GM18873 (cell line): ENCODE results near the gene ADGRA1.

ENCODE experiments used
- ATAC-seq: cut with Tn5 transposase; IDR thresholded peaks from one replicate; pipeline ENCODE4 v1.9.1; 2021; ENCODE audit warnings: mild to moderate bottlenecking, moderate library complexity, moderate number of reproducible peaks; ENCODE audit not compliant: unreplicated experiment, low FRiP score

Gene ADGRA1

DNA sequence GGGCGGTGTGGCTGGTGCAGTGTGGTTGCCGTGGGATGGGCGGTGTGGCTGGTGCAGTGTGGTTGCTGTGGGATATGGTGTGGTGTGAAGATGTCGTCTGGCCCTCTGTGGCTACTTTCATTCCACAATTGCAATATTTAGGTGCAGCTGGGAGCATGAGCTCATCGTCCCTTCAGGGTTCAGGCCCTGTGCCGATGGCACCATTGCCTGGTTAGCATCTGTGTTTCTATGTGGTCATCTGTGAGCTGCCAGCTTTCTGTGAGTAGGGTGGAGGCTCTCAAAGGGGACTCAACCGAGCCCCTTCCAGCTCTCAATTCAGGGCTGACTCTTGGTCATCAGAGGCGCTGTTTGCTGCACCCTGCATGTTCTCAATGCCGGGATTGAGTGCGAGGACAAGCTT lies 3.6 kb downstream of the ADGRA1 start:
- ATAC-seq = no peak

- no peak for ATAC-seq
Measured at GRCh38 chr10:133093291-133093690, 5.6 kb downstream of the ADGRA1 start.

GRCh38 chr10:133094286-133094685 lies 6.6 kb downstream of the ADGRA1 start:
- ATAC-seq = no peak

DNA sequence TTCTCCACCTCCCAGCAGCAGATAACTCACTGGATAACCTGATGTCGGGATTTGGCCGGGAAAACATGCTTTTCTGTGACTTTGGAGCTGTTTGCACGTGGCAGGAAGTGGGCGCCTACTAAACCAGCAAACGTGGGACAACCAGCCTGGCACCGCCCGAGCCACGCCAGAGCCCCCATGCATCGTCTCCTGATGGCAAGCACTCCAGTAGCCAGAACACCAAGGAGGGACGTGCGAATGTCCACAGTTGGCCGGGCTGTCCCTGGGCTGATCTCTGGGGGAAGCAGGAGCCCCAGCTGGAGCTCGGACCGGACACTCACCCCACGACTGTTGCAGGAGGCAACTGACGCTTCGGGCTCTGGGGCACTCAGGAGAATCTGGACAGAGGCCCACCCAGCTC lies 7.1 kb downstream of the ADGRA1 start:
- ATAC-seq = no peak

DNA sequence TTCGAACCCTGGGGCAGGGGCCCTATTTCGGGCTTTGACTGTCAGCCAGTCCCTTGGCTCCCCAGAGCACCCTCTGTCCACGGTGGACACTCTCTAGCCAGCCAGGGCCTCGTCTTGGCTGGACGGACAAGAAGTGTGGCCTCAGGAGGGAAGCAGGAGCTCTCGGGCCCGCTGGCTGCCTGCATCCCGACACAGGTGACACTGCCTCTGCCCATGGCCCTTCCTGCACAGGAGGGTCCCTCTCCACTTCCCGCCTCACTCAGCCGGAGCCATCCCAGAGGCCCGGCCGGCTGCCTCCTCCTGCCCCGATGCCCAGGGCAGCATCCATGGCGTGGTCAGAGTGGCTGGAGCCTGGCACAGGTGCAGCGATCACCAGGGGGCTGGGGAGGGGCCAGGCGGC lies 7.9 kb downstream of the ADGRA1 start:
- ATAC-seq = no peak

DNA sequence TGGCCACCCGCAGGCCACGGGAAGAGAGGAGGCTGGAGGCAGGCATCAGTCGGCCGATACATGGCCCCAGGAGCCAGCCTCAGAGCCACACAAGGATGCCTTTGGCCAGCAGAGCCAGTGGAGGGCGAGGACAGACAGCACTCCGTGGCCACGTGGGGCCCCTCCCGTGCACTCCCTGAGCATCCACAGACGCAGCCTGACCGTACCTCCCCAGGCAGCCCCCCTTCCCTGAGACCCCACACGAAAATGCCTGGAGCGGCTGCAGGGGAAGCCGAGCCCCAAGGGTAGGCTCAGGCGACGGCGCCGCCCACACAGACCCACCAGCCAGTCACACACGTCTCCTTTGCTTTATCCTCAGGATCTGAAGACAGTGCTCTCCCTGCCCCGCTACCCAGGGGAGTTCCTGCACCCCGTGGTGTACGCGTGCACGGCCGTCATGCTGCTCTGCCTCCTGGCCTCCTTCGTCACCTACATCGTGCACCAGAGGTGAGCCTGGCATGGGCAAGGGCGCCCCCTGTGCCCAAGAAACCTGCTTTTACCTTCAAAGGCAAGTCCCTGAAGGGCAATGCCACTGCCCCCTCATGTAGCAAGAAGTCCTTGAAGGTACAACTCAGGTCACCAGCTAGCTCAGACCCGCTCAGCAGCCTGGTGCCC lies 9.0 kb downstream of the ADGRA1 start:
- no peak for ATAC-seq

GRCh38 chr10:133097418-133097817 lies 9.7 kb downstream of the ADGRA1 start:
- ATAC-seq = no peak

DNA sequence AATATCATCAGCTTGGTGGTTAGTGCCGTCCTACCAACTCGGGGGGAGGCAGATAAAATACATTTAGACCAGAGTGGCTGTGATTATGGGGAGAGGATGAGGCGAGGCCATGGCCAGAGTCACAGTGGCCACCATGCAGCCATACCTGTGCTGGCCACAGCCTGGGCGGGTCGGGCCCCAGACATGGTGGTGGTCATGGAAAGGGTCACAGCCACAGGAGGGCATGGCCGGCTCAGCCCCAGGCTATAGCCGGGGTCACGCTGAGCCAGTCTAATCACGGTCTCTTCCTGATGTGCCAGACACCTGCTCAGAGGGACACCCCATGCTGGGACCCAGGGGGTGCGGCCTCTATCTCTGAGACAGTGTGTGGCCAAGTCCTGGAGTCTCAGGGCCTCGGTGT lies 10.2 kb downstream of the ADGRA1 start:
- no peak for ATAC-seq

DNA sequence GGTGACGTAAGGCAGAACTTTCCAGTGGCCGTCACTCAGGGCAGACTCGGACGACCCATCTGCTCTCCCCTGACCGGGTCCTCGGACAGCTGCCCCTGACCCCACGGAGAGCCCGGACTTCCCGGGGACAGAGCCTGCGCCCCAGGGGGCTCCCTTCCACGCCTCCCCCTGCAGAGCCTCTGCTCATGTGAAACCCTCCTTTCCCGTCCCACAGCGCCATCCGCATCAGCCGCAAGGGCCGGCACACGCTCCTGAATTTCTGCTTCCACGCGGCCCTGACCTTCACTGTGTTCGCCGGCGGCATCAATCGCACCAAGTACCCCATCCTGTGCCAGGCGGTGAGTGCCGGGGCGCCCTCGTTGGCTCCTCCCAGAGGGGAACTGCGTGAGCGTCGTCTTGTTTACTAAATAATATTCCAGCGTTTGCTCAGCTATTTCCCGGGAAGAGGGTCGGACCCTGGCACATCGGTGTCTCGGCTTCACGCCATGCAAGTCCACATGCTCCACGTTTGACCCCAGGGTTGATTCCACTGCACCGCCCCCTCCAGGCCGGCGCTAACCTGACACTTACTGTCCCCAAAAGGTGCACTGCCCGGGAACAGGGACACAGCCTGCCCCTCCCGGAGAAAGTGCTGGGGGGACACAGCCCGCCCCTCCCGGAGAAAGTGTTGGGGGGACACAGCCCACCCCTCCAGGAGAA lies 10.9 kb downstream of the ADGRA1 start:
- ATAC-seq = no peak

DNA sequence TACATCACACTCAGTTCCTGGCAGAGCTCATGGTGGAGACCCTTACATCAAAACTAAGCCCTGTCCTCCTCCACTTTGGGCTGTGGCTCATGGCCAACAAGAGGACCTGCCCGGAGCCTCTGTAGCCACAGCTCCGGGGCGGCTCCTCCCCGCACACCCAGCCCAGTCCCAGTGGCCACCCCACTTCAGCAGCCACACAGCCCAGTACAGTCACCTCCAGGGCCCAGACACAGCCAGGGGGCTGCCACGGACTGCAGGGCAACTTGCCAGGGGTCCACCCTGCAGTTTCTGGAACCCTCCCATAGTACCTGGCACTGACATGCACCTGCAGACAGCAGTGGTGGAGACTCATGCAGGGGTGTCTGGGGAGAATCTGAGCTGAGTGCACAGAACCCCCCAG lies 11.8 kb downstream of the ADGRA1 start:
- ATAC-seq = no peak

DNA sequence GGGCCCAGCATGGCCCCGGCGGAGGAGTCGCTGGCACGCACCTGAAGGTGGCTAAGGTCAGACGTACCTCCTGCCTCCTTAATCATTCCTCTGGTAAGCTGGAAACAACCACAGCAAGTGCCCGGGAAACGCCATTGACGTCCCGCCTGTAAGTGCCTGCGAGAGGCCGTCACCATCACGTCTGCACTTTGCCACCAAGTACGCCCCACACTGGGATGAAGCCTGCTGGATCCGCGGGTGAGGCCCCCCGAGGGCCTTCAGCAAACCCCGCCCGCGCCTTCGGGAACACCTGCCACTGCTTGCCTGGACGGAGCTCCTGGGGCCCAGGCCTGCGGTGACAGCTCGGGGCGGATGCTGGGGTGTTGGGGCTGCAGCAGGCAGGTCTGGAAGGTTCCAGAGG lies 12.5 kb downstream of the ADGRA1 start:
- no peak for ATAC-seq

- no peak for ATAC-seq
Measured at GRCh38 chr10:133100706-133101415, 13.1 kb downstream of the ADGRA1 start.

DNA sequence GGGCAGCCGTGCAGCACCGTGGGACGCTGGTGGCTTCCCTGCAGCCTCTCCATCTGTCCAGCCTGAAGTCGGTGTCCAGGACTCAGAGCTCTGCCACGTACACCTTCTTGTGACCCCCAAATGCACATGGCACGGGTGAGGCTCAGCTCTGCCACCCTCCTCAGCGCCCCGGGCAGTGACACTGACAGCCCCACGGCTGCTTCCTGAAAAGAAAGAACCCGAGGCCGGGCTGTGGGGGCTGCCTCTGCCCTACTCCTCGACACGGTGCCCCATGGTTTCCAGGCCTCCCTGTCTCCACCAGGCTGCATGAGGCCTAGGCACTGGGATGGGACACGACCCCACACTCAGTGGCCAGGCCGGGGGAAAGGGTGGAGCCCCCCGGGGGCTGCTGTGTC lies 13.7 kb downstream of the ADGRA1 start:
- no peak for ATAC-seq

- ATAC-seq = no peak
Measured at GRCh38 chr10:133102415-133103095, 14.8 kb downstream of the ADGRA1 start.

GRCh38 chr10:133103311-133103910 lies 15.7 kb downstream of the ADGRA1 start:
- no peak for ATAC-seq

- ATAC-seq = no peak
Measured at GRCh38 chr10:133104068-133104962, 16.6 kb downstream of the ADGRA1 start.

DNA sequence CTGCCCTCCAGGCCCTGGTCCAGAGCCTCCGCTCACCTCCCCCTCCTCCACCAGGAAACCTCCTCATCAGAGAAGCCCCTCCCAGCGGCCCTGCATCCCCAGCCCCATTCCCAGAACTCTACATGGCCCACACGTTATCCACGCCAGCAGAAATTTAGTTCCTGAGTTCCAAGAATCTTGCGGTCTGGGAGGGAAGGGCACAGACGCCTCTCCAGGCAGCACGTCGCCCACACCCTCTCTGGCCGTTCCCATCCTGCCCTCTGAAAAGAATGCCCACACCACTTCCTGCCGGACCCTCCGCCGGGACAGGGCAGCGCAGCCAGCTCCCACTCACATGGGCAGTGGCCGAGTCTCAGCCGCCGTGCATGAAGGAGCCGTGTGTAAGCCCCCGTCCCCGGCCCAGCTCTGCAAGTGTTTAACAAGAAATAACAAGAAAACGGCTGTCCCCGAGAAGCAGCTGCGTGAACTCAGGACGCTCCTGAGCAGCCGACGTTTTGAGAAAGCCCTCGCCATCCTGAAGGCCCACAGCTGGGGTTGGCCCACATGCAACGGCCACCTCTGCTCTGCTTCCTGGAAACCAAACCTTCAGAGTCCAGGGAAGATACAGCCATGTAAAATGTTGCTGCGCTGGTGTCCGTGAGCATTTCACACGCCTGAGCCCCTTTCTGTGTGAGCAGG lies 17.4 kb downstream of the ADGRA1 start:
- no peak for ATAC-seq

- ATAC-seq = no peak
Measured at GRCh38 chr10:133105686-133106390, 18.1 kb downstream of the ADGRA1 start.

DNA sequence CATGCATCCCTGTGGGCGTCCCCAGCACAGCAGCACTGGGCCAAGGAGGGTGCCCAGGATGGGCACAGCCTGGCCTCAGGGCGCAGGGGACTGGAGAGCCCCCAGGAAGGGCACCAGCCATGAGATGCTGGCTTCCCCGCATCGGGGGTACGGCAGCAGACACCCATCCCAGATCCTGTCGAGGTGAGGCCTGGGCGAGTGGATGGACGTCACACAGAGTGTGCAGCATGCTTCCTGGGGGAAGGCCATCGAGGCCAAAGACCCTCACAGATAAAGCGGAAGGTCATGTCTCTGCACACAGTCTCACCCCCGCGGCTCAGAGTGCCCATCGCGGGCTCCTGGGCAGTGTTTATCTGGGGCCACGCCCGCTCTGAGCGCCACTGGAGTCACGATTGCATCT lies 18.8 kb downstream of the ADGRA1 start:
- no peak for ATAC-seq
